Activated CD4-positive, CD25-positive, alpha-beta regulatory T cell treated with anti-CD3 and anti-CD28 coated beads, Interleukin-2, amount 50 U/mL, for 72 hours (primary cell): Measurements from ENCODE around the gene STAC.

Source experiments
- DNase-seq: peaks from one replicate; pipeline ENCODE4 v3.0.0; 2021

STAC gene, protein sequence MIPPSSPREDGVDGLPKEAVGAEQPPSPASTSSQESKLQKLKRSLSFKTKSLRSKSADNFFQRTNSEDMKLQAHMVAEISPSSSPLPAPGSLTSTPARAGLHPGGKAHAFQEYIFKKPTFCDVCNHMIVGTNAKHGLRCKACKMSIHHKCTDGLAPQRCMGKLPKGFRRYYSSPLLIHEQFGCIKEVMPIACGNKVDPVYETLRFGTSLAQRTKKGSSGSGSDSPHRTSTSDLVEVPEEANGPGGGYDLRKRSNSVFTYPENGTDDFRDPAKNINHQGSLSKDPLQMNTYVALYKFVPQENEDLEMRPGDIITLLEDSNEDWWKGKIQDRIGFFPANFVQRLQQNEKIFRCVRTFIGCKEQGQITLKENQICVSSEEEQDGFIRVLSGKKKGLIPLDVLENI

DNA sequence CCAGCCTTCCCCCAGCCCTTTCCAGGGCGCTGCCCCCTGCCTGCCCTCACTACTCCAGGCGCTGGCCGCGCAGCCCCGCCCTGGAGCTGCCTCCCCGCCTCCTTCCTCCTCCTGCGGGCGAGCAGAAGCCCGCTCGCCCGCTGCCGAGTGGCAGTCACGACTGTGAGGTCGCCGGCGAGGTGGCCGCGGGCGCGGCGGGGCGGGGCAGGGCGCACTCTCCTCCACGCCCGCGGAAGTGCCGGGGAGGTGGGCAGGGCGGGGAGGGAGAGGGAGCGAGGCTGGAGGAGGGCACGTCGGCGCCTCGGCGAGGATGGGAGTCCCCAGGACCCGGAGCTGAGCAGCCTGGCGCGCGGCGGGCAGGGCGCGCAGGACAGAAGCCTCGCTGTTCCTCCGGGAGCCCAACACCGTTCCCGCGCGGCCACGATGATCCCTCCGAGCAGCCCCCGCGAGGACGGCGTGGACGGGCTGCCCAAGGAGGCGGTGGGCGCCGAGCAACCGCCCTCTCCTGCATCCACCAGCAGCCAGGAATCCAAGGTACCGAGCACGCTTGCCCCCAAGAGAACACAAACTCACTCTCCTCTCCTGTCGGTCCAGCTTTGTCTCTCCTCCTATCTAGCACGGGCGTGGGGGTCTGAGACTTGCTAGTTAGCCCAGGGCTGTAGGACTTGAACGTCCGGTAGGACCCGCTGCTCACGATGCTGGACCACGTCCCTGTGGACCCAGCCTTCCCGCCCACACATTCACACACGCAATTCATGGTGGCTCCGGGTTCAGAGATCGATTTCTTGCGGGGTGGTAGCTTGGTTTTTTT is at the start of gene STAC:
Gene STAC, plus strand, starts transcription at position 284 of the 811 bp plus-strand sequence. Its CDS starts 140 bp downstream, at position 424.
- no peak for DNase-seq

DNA sequence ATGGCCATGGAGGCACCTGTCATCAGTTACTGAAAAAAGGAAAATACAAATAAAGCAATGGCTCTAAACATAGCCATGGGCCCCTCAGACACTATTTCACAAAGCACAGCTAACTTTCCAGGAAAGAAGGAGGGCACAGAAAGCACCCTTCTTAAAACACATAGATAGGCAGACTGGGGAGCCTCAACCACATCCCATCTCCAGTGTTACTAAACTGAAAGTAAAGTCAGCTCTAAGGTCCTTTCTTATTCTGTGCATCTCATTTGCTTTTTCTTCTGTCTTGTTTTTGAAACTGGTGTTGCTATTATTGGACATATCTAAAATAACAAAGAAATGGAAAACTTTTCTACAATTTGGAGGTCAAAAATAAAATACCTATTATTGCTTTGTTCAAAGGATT is 48.2 kb upstream of the STAC start:
- no peak for DNase-seq

DNA sequence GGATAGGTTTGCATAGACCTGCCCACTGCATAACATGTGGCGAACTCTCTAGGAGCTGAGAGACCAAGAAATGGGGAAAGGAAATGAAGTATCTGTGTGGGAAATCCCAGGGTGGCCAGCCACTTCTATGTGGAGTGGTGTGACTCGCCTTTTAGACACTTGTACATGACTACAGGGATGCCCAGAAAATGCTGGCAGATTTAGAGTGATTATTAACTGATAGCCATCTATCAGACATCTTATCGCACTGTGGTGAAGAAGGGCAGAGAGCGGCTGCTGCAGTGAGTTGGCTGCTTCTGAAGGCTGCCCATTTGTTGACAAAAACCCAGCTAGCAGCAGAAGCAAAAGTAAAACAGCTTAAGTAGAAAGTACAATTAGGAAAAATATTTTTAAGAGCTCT is 18.1 kb upstream of the STAC start:
- no peak for DNase-seq

DNA sequence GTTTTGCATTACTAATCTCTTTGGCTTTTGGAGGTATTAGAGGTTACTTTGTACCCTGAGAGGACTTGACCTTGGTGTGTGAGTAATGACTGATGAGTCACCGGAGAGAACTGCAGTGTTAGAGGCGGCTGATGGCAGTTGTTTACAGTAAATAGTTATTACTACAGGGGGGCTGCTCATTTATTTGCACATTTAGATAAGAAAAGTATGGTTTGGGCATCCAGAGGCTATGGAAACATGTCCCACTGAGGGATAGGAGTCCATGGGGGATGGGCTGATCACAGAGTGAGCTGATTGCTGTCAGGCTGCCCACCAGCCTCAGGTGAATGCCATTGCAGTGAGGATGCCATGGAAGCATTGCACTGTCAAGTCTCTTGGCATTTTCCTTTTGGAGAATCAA is 17.3 kb upstream of the STAC start:
- no peak for DNase-seq

DNA sequence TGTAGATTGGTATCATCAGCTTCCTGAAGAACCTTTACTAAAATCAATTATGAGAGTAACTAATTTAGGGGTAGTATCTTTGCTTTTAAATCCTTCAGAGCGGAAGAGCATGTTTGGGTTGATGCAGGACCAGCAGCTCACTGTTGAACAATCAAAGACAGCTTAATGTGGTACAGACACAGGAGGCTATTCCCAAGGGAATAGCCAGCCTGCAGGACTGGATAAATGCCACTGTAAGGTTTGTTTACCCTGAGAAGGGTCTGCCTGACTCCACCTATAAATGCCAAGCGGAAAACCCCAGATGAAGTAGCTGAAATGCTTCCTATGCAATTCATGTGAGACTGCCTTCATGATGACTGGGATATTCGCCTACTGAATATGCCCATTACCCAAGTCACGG is 16.0 kb upstream of the STAC start:
- DNase-seq: no peak

DNA sequence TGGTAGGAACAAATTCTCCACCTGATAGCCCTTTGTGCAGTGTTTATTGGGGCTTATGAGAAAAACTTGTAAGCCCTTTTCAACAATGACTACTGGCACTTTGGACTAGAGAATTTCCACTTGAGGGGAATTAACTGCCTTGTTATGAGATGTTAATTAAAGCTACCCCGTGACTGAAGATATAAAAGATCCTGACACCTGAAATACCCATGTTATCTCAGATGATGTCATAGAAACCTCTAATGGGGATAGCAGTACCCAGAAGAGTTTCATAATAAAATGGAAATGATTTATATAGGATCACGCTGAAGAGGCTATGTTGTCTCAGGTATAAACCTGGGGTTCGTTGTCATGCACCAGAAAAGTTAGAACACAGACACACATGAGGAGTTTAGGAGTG is 14.5 kb upstream of the STAC start:
- DNase-seq: no peak

DNA sequence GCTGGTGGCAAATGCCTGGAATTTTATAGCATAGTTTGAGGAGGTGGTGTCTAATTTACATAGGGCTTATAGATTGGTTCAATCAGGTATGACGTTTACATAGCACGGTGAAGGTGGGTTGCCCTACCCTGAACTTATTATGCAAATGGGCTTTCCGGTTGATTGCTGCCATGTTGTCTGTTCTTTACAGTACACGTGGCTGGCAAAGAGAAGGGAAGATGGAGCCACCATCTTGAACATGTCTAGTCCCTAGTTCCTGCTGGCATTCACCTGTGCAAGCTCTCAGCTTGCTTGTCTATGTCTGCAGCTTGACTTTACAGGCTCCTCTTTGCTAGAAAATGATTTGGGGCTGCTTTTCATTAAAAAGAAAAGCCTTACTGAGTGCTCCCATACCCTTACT is 14.0 kb upstream of the STAC start:
- no peak for DNase-seq

DNA sequence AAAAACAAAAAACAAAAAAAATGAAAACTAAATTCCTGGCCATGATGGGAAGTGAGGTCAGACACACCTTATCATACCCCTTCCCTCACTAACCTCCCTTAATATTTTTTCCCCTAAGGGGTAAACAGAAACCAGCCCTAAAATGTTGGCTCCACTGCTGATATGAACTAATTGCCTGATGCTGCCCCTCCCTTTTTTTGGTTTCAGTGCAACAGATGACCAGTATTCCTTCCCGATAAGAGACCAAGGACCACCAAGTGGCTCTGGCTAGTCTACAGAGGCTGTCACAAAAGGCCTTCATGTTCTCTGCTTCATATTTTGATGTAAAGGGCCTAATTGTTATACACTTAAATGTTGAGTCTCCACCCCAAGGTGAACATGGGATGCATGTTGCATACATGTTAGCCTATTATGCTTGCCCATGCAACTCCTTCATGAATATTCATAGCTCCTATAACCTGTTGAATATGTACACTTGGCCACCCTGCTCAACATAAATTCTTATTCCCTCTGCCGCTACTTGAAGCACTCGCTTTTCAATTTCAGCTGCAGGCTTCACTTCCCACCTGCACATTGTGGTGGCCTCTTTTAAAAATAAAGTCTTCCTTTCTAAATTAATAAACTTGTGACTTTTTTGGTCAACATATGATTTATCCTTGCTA is 12.3 kb upstream of the STAC start:
- no peak for DNase-seq

DNA sequence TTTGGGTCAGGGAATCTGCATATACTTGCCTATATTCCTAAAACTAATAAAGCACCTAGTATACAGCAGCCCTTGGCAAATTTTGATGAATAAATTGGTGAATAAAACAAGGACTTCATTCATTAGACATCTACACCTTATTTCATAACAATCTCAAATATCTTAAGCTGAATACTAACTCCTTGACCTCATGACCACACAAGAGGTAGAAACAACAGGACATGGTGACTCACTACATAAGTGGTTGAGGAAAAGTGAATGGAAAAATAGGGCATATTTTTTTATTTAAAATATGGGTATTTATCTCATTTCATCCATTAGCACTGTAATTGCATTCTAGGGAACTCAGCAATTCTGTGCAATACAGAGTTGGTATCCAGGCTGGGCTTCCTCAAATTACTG is 7.8 kb upstream of the STAC start:
- DNase-seq: no peak

DNA sequence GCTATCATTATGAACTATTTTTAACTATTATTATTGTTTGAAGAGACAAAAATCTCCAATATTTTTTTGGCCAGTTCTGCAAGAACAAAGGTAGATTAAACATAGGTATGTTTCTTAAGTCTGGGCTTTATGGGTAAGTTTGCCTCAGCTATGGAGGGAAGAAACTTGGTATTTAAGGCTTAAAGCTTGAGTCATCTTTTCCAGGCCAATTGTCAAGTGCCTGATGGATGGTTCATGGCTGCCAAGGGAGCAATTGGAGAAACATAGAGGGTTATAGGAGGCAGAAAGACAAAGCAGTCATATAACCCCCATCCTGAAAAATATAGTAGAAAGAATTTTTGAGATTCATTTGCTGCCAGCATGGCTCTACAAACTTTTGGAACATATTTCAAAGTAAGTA is 7.2 kb upstream of the STAC start:
- DNase-seq: no peak

DNA sequence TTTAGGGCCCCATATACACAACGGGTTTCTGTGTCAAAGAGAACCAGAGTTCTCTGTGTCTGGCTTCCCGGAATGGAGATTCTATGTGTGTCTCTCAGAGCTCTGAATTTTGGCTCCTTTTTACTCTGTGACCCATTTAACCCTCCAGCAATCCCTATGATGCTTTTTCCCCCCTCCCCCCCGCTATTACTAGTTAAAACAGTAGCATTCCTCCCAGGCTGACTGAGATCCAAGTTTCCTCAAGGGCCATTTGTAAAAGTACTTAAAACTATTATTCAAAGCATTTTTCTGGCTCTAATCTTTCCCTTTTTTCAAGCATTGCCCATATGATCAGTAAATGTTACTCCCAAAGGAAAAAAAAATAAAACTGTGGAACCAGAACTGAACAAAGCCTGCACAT is 6.6 kb upstream of the STAC start:
- DNase-seq: no peak

DNA sequence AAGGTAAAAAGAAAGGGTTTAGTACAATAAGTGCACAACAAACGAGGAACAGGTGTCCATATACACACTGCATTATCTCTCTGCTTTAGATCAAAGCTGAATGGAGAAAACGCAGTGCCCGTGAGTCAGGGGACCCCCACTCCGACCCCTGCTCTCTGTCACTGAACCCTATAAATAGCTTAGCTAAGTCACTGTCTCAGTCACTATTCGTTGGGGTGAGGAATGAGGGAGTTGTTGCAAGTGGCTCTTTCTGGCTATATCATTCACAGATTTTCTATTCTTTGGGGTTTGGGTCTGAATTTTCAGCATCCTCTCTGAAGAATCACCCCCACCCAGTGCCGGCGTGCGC is 458 bp upstream of the STAC start:
- DNase-seq: no peak

DNA sequence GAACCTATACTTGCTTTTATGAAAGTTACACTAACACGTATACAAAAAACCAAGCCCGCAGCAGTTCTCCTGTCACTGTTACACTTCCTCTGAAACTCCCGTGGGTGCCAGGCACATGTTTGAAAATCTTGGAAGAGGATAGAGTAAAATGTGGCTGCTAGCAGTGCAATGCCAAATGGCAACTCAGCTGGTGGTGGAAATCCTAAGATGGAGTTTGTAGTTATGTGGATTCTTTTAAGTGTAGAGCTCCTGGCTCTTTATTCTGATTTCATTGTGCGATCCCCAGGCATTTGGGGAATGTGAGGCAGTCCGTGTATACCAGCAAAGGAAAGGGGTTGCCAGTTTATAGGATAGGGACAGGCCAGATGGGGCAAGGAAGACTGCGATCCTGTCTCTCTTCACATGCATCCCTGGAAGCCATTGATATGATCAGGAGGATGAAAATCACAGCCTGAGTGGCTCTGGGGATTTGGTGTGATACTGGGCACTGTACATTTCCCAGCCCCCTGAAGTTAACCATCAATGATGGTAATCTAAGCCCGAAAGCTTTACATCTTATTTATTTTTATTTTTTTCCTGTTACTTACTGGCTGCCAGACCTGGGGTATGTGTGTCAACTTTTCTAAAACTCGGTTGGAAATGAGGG is 1.1 kb downstream of the STAC start:
- no peak for DNase-seq

DNA sequence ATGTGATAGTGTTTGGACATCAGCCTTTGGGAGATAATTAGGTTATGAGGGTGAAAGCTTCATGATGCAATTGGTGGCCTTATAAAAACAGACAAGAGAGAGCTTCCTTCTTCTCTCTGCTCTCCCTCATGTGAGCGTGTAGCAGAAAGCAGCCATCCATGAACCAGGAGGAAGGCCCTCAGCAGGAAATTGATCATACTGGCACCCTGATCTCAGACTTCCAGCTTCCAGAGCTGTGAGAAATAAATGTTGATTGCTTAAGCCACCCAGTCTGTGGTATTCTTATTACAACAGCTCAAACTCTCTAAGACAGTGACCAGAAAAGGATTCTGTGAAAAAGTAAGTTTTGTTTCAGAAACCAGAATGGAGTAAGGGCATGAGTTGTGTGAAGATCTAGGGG is 13.3 kb downstream of the STAC start:
- DNase-seq: no peak

DNA sequence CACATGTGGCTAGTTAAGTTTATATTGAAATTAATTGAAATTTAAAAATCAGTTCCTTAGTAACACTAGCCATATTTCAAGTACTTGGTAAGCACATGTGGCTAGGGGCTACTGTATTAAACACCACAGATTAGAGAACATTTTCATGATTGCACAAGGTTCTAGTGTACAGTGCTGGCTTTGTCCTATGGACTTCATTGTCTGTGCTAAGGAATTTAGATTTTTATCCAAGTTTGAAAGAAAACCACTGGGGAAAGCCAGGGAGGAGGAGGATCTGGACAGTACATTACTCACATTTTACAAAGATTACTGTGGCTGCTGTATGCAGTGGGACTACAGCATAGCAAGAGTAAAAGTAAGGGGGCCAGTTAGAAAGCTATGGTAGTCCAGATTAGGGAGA is 13.9 kb downstream of the STAC start:
- no peak for DNase-seq

DNA sequence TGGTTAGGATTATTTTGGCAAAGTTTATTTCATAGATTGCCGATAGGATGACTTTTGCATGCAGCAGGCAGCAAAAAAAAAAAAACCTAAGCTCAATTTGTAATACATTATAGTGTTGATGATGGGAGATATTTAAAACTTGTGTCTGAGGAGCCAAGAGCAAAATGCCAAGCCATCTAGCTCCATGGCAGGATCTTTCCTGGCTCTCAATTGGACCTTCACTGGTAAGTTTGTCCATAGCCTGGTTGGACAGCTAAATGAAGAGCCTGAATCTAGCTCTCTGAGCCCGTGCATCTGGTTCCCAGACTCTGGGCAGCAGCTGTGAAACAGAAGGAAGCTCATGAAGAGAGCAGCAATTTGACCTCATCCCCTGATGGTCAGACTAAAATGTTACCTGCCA is 17.5 kb downstream of the STAC start:
- DNase-seq: no peak

DNA sequence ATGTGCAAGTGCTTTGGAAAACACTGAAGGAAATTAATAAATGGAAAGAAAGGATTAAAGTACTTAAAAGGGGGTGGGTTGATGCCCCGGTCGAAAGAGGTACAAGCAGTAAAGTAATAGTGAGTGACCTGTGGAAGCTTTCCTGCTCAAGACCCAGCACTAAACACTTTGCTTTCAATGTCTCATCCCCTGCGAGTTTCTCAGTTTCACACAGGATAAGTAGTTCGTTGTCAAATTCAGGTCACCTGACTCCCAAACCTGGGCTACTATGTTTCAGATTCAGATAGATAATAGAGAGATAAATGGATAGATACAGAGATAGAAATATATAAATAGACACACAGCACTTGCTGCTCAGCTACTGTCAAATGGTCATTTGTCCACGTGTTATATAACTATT is 19.6 kb downstream of the STAC start:
- no peak for DNase-seq

DNA sequence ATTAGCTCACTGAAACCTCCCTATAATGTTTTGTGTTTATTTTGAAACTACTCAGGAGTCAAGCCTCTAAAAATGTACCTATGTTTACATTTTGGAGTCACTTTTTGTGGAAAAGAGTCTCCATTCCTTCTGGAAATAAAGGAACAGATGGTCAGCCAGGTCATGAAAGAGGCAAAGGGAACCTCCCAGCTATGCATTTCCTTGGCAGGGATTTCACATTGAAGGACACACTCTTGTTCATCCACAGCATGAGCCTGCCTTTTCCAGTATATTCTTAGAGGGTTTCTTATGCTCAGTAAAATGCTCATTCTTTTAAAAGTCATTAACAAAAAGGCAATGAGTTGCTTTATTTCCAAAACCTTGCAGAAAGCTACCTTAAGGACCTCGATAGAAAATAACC is 20.8 kb downstream of the STAC start:
- DNase-seq: no peak

DNA sequence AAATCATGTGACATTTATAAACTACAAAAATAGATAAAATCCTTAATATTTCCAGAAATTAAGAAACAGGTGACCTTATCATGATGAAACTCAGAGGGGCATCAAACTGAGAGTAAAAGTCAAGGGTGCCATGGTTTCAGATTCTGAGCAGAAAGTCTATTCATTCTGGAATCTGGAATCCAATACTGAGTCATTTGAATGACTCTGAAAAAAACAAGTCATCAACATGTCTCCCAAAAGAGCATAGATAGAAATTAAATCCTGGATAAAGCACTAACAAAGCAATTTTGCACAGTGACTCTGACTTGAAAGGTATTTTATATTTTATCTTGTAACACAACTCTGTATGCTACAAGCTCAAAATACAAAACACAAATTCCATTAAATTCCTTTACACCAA is 23.4 kb downstream of the STAC start:
- DNase-seq: no peak

DNA sequence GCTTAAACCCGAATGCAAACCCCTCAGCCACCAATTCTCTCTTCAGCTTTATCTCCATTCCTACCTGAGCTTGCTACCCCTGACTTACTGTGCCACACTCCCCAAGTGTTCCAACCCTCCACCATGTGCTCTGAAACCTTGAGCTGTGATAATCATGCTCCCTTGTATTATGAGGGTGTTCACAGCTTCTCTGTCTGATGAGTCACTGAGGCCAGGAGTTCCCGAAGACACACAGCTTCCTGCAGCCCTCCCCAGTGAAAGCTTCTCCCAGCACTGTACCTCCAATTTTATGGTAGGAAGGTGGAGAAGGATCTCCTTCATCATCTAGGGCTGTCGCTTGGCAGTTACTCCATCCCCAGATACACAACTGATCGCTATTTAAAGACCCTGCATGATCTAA is 24.9 kb downstream of the STAC start:
- DNase-seq: no peak

DNA sequence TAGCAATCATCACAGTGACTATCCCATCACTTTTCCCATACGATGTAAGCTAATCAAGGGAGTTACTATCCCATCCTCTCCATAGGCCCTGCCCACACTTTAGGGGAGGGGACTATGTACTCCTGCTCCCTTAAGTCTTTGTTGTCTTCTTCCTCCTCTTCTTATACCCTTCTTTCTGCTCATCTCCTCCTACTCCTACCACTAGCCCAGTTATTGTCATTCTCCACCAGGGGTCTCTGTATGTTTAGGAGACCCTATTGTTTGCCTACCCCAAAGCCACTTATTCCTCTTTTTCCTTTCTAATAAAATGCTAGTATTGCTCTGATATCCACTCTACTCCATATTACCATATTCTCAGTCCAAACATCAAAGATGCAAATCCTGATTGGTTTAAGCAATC is 27.8 kb downstream of the STAC start:
- no peak for DNase-seq

DNA sequence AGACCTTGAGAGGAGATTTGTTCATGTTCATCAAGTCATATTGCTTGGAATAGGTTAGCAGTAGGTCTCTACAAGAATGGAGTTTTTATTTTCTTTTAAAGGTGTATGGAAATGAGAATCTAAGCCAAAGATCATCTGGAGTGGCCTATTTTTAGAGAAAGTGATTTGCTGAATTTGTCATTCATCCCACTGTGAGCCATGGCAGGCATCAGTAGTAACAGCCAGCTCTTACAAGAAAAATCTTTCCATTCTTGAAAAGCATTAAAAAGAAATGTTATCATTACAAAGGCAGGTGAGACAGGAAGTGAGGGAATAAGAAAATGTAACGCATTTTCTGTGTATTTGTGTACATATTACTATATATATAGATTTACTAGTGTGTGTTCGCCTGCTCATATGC is 29.6 kb downstream of the STAC start:
- no peak for DNase-seq

DNA sequence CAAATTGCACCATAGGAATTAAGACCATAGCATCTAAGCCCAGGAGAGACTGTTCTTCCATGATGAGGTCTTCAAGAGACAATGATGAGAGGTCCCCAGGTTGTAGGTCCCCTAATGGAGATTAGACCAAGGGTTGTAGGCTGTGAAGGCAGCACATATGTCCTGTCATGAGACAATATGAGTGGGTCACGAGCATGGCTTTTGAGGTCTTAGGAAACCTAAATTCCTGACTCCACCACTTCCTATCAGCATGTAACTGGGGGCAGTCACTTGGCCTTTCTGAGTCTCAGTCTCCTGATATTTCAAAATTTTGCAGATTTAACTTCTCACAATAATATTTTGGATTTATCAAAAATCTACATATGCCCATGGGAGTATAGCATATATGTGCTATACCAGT is 31.3 kb downstream of the STAC start:
- no peak for DNase-seq

DNA sequence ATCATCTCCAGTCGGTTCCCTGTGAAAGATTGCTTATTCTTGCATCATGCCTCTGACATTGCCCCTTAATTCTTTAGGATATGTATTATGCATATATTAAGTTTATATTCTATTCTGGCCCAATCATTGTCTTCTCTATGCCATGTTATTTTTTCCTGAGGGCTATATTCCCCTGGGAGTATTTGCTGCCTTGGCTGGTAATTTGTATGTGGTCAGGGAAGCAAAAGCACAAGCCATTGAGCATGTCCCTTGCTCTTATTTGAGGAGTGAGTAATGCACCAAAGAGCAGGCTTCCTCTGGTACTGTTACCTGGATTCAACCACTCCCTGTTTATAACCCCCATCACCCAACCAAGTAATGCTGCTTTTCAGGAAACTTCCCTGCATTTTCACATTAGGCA is 36.3 kb downstream of the STAC start:
- DNase-seq: no peak
